ENCODE measurements around the gene PGBD2.
"Not testable (repeated sequence)": the region's sequence is repeated elsewhere in the genome, so short reads cannot be mapped to it uniquely, and the experiment has no call there.

Gene PGBD2

DNA sequence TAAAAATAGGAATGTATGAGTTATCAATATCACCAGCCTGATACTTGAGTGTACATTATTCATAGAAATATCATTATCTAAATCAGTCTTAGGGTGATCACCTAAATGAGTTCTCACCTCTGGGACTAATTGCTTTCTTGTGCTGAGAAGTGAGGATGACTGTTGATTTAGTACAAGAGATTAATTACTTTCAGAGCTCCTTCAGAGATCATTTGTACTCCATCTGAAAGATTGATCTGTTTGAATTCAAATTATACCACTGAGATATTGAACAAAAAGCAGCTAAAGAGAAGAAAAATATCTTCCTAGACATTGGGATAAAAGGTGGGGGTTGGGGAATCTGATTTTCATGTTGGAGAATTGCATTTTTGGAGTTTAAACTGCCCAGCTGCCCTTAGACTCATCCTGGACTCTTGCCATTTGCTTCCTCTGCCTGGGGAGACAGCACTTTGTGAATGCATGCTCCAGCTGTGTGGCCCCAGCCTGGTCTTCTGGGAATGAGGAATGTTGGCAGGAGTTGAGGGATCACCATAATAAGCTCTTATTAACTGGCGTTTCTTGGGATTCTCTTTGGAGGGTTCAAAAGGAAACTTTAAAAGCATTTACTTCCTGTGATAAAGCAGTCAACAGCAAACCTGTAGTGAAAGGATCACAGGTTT lies 19.7 kb upstream of the PGBD2 start:
- no peak for DNase-seq (ENCODE audit: low read depth in 3 of 3)

- DNase-seq (ENCODE audit: low read depth in 3 of 3): not testable (repeated sequence)
These were observed 16.2 kb upstream of the PGBD2 start for GRCh38 chr1:248889914-248890243.

- DNase-seq (ENCODE audit: low read depth in 3 of 3): no peak
These were observed 15.2 kb upstream of the PGBD2 start for GRCh38 chr1:248890549-248891498.

DNA sequence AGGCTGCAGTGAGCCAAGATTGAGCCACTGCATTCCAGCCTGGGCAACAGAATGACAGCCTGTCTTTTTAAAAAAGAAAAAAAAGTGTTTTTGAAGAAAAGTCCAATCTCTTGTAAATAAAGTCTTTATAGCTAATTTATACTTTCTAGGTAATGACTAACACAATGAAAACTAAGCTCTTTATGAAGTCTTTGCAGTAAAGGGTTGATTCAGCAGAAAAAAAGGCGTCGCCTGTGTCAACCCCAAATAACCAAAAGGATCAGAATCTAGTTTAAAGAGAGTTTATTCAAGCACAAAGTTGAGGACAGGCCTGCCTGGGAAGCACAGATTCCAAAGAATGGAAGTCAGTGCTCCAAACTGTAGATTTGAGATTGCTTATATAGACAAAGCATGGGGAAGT lies 14.3 kb upstream of the PGBD2 start:
- no peak for DNase-seq (ENCODE audit: low read depth in 3 of 3)

- DNase-seq (ENCODE audit: low read depth in 3 of 3): no peak
These were observed 13.4 kb upstream of the PGBD2 start for GRCh38 chr1:248892590-248892989.

DNA sequence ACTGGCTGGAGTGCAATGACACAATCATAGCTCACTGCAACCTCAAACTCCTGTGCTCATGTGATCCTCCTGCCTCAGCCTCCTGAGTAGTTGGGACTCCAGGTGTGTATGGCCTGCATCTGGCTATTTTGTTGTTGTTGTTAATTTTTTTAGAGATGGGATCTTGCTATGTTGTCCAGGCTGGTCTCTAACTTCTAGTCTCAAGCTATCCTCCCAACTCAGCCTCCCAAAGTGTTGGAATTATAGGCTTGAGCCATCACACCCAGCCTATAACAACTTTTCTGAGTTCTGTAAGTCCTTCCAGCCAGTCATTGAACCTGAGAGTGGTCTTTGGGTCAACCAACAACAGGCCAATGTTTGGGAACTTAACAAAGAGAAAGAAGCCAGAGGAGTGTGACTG lies 11.2 kb upstream of the PGBD2 start:
- DNase-seq (ENCODE audit: low read depth in 3 of 3): no peak

GRCh38 chr1:248897412-248898337 lies 8.4 kb upstream of the PGBD2 start:
- no peak for DNase-seq (ENCODE audit: low read depth in 3 of 3)

DNA sequence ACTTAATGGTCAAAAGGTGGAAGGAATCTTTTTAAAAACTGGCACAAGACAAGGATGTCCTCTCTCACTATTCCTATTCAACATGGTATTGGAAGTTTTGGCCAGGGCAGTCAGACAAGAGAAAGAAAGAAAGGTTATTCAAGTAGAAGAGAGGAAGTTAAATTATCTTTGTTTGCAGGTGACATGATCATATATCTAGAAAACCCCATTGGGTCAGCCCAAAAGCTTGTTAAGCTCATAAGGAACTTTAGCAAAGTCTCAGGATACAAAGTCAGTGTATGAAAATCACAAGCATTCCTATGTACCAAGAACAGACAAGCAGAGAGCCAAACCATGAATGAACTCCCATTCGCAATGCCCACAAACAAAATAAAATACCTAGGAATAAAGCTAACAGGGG lies 5.4 kb upstream of the PGBD2 start:
- DNase-seq (ENCODE audit: low read depth in 3 of 3): no peak

DNA sequence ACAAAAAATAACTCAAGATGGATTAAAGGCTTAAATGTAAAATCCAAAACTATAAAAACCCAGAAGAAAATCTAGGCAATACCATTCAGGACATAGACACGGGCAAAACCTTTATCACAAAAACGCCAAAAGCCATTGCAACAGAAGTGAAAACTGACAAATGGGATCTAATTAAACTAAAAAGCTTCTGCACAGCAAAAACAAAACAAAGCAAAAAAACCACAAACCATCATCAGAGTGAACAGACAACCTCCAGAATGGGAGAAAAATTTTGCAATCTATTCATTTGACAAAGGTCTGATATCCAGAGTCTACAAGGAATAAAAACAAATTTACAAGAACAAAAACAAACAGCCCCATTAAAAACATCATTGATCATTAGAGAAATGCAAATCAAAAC lies 4.5 kb upstream of the PGBD2 start:
- DNase-seq (ENCODE audit: low read depth in 3 of 3): no peak

DNA sequence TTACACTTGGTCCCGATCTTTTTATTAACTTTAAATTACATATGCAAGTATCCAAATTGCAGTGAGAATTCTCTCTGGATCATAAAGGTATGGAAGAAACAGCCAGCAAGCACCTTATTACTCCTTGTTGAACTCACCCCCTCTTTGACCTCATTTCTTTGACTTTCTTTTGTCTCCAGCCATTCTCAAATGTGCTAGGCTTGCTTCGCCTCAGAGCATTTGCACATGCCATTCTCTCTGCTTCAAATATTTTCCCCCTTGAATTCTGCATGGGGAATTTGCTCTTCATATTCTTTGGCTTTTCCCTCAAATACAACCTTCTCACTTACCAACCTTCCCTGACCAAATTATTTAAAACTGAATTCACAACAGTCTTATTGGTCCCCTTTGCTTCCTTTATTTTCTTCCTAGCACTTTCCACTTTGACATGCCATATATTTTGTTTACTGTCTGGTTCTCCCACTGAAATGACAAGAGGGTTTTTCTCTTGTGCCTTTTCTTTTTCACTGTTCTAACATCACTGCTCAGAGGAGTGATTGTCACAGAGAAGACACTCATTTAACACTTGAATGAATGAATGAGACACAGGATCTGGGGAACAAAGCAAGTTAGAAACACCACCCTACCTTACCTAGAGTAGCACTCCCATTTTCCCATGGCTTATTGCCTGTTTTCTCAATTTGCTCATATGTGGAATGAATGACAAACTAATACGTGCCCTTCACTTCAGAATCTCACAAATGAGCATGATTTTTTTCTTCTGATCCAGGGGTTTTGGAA lies 1.4 kb upstream of the PGBD2 start:
- DNase-seq (ENCODE audit: low read depth in 3 of 3): no peak

- DNase-seq (ENCODE audit: low read depth in 3 of 3): no peak
These were observed 400 bp upstream of the PGBD2 start for GRCh38 chr1:248905662-248906008.

DNA sequence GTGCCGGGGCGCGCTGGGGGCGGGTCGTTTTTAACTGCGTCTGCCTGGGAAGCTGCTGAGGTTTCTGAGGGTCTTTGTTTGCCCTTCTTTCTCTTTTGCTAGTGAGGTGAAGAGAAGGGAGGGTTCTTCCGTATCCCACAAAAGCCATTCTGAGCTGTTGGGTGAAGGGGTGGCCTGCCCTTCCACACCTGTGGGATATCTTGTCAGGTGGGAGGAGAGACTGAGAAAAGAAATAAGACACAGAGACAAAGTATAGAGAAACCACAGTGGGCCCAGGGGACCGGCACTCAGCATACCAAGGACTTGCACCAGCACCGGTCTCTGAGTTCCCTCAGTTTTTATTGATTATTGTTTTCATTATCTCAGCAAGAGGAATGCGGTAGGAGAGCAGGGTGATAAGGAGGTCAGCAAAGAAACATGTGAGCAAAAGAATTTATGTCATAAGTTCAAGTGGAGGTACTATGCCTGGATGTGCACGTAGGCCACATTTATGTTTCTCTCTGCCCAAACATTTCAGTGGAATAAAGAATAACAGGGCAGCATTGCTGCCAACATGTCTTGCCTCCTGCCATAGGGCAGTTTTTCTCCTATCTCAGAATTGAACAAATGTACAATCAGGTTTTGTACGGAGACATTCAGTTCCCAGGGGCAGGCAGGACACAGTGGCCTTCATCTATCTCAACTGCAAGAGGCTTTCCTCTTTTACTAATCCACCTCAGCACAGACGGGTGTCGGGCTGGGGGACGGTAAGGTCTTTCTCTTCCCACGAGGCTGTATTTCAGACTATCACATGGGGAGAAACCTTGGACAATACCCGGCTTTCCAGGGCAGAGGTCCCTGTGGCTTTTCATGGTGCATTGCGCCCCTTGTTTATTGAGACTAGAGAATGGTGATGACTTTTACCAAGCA lies 972 bp downstream of the PGBD2 start:
- no peak for DNase-seq (ENCODE audit: low read depth in 3 of 3)

DNA sequence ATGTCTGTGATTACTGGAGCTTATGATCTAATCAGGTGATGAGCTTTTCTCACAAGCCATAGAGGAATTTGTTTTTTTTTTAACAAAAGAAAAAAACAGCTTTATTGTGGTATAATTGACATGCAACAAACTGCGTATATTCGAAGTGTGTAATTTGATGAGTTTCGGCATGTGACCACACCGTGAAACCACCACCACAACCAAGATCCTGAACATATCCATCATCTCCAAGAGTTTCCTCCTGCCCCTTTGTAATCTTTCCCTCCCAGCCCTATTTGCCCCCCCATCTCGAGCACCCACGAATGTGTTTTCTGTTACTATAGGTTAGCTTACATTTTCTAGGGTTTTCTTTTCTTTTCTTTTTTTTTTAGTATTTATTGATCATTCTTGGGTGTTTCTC lies 4.7 kb downstream of the PGBD2 start:
- no peak for DNase-seq (ENCODE audit: low read depth in 3 of 3)

DNA sequence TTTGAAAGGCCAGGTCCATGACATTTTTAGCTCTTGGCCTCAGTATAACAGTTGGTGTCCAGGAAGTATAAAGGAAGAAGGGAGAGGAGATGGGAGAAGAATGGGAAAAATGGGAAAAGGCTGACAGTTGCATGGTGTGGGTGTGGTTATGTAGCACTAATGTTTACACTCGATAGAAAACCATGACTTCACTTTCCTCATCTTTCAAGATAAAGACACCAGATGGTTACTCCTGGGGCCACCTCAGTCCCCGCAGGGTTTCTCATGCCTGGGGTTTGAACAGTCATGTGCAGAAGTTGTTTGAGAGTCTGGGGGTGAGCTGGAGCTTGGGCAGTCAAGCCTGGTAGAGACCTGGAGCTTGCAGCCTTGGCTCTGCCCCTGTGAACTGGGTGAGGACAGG lies 7.9 kb downstream of the PGBD2 start:
- no peak for DNase-seq (ENCODE audit: low read depth in 3 of 3)

DNA sequence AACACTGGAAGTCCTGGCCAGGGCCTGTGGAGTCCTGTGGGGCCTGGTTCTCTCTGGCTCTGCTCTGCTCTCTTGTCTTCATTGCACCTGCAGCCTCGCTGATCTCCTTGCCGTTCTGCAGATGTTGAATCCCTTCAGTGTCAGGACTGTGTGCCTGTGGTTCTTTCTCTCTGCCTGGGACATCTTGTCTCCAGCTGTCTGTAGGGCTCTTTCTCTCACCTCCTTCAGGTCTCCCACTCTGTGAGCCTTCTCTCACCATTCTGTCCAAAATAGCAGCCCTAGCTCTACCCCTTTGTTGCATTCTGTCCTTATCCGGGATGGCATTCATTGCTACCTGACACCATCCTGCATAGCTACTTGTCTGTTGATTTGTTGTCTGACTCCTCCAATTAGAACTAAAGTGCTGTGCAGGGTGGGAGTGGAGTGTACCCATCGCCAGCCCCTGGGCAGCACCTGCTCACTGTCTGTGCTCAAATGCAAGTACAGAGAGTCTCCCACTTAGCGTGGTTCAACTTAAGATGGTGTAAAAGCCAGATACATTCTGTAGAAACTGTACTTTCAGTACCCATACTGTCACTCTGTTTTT lies 8.9 kb downstream of the PGBD2 start:
- no peak for DNase-seq (ENCODE audit: low read depth in 3 of 3)

- no peak for DNase-seq (ENCODE audit: low read depth in 3 of 3)
These were observed 12.1 kb downstream of the PGBD2 start for GRCh38 chr1:248918131-248918530.

DNA sequence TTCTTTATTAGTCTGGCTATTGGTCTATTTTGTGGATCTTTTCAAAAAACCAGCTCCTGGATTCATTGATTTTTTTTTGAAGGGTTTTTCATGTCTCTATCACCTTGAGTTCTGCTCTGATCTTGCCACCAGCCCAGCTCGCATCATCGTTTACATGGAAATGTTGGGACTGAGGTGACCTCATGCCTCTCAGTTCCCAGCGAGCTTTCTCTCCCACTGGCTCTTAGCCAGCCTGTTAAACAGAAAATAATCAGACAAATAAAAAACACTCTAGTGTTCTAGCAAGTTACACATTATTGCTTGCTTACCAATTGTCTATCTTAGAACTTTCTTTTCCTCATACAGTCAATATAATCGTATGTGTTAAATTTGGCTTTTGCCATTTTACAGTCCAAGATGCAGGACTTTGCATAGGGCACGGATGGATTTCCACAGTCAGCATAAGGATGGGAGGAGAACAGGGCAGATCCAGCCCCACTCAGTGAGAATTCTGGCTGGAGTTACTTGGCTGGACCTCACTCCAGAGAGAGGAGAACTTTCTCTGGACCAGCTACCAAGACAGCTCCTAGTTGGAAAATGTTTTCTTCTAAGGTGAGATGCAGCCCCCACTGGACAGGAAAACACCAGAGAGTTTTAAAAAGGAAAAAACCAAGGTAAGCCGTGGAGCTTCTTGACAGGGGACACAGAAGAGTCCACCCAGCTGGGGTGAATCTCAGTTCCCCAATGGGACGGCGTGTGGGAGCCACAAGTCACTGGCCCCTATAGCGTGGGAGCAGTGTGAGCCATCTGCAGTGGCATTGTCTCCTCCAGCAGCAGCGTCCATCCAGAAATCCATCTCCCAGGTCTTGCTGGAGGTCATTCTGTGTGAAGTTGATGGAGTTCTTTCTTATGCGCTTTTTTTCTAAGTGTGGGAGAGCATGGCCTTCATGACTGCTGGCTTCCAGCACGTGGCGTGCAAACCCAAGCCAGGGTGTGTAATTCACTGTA lies 17.6 kb downstream of the PGBD2 start:
- no peak for DNase-seq (ENCODE audit: low read depth in 3 of 3)

GRCh38 chr1:248924696-248925532 lies 18.9 kb downstream of the PGBD2 start:
- no peak for DNase-seq (ENCODE audit: low read depth in 3 of 3)
